ENCODE measurements around the gene GIMAP8.

GIMAP8 gene

DNA sequence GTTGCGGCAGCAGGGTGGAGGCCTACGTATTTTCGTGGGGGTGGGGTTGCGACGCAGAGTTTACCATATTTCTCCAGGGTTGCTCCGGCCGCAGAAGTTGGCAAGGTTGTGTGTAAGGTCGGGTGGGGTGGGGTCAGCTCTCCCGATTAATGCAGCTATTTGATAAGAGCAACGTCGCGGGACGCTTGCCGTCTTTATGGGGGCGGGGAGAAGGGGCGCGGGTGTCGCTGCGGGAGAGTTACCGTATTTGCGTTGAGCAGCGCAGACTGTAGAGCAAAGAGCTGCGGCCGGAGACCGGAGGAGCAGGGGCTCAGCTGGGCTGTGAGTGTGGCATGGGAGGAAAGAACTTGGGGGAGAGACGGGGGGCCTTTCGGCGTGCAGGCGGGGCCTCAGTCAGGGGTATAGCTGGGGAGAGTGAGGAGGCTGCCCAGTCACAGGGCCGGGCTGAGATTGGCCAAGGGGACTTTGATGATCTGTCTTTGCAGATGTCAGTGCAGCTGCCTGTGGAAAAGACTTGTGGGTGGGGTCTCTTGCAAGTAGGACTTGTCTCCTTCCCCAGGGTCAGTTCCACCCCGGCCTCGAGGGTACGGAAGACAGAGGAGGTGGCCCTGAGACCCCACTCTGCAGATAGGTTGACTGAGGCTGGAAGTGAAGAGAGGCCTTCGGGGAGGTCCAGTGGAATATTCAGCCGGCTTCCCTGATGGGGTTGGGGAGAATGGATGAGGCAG, 44.7 kb upstream of the GIMAP8 start:
- Histone ChIP-seq H3K9ac (peak overlapping the region; percentile 97), H4K20me1 (ENCODE audit: insufficient read depth) (no peaks in the 10 kb centered on the region), H2AFZ (ENCODE audit: low read depth) (peak overlapping the region; percentile 45; the same call in 1 of the 2 replicates), H3K27ac (peak overlapping the region; percentile 93), H3K4me2 (peak overlapping the region; percentile 93), H3K79me2 (ENCODE audit: insufficient read depth, low read depth) (peaks cover 57% of the 10 kb centered on the region), H3K36me3 (ENCODE audit: insufficient read depth) (peaks cover 7% of the 10 kb centered on the region; the same call in 1 of the 2 replicates), H3K27me3 (ENCODE audit: insufficient read depth, low read depth) (no peaks in the 10 kb centered on the region), H3K4me1 (ENCODE audit: low read depth, poor library complexity, severe bottlenecking) (peaks cover 75% of the 10 kb centered on the region), H3K4me3 (IDR thresholded peaks at IDR 0.05; ENCODE audit: insufficient read depth, low read depth, low read length) (peak overlapping the region; percentile 55)
- TF ChIP-seq, protein P1, sequence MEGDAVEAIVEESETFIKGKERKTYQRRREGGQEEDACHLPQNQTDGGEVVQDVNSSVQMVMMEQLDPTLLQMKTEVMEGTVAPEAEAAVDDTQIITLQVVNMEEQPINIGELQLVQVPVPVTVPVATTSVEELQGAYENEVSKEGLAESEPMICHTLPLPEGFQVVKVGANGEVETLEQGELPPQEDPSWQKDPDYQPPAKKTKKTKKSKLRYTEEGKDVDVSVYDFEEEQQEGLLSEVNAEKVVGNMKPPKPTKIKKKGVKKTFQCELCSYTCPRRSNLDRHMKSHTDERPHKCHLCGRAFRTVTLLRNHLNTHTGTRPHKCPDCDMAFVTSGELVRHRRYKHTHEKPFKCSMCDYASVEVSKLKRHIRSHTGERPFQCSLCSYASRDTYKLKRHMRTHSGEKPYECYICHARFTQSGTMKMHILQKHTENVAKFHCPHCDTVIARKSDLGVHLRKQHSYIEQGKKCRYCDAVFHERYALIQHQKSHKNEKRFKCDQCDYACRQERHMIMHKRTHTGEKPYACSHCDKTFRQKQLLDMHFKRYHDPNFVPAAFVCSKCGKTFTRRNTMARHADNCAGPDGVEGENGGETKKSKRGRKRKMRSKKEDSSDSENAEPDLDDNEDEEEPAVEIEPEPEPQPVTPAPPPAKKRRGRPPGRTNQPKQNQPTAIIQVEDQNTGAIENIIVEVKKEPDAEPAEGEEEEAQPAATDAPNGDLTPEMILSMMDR (conservative IDR thresholded peaks at IDR 0.05; ENCODE audit: low read depth, low read length), result peak; percentile 40; the same call in 1 of the 2 replicates

DNA sequence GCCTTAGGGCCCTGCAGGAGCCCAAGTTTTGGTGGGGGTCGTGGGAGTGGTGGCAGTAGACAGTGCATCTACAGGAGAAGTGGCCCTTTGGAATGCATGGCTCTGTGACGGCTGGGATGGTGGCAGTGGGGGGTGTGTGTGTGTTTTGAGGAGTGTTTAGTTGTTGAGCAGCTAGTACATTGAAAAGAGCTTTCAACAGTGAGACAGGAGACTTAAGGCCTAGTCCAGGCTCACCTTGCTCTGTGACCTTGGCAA, 44.2 kb upstream of the GIMAP8 start:
- peak overlapping the region; percentile 97 for H3K9ac ChIP-seq
- peak overlapping the region; percentile 55 for H3K4me3 ChIP-seq (IDR thresholded peaks at IDR 0.05; ENCODE audit: insufficient read depth, low read depth, low read length)
- H3K36me3 ChIP-seq (ENCODE audit: insufficient read depth), result peaks cover 7% of the 10 kb centered on the region; the same call in 1 of the 2 replicates
- no peaks in the 10 kb centered on the region for H4K20me1 ChIP-seq (ENCODE audit: insufficient read depth)
- H3K79me2 ChIP-seq (ENCODE audit: insufficient read depth, low read depth), result peaks cover 57% of the 10 kb centered on the region
- no peaks in the 10 kb centered on the region for H3K27me3 ChIP-seq (ENCODE audit: insufficient read depth, low read depth)
- peaks cover 74% of the 10 kb centered on the region for H3K4me1 ChIP-seq (ENCODE audit: low read depth, poor library complexity, severe bottlenecking)
- H3K4me2 ChIP-seq, result peak overlapping the region; percentile 93
- no peak overlapping the region; the same call in 1 of the 2 replicates for H2AFZ ChIP-seq (ENCODE audit: low read depth)
- TF ChIP-seq, protein P1 (conservative IDR thresholded peaks at IDR 0.05; ENCODE audit: low read depth, low read length), result no peak
- H3K27ac ChIP-seq, result peak overlapping the region; percentile 93

DNA sequence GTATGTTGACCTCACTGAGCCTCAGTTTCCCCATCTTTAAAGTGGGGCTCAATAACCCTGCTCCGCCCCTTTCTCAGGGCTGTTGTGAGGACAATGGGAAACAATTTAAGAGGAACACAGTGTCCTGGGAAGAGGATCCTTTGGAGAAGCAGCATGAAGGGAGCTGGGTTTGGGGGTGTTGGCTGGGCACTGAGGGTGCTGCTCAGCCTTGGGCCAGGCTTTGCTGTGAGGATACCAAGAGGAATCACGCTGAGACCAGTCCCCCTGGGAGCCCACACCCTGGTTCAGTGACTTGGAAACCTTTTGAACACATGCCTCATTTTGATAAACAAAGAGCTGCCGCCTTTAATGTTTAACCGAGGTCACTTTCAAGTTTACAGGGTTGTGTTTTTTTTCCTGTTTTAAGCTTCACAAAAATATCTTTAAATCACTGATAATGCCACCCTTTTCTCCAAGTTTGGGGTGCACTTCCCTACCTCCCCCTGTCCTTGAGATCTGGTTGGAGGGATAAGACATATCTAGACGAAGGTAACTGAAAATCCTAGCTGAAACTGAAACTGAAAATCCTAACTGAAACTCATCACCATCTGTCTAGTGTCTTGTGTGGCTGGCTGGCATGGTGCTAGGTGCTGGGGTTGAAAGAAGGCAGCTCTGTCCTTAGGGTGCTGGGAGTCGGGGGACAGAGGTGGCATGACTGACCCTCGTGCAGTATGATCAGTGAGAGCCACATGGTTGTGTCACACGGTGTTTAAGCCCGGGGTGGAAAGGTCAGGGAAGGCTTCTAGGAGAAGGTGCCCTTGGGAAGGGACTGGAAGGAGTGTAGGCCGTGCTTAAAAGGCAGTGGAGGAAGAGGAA, 43.6 kb upstream of the GIMAP8 start:
- H3K79me2 ChIP-seq (ENCODE audit: insufficient read depth, low read depth), result peaks cover 57% of the 10 kb centered on the region
- H4K20me1 ChIP-seq (ENCODE audit: insufficient read depth), result no peaks in the 10 kb centered on the region
- peak overlapping the region; percentile 93 for H3K27ac ChIP-seq
- peaks cover 7% of the 10 kb centered on the region; the same call in 1 of the 2 replicates for H3K36me3 ChIP-seq (ENCODE audit: insufficient read depth)
- peak overlapping the region; percentile 55 for H3K4me3 ChIP-seq (IDR thresholded peaks at IDR 0.05; ENCODE audit: insufficient read depth, low read depth, low read length)
- peaks cover 68% of the 10 kb centered on the region for H3K4me1 ChIP-seq (ENCODE audit: low read depth, poor library complexity, severe bottlenecking)
- no peaks in the 10 kb centered on the region for H3K27me3 ChIP-seq (ENCODE audit: insufficient read depth, low read depth)
- TF ChIP-seq, protein P1 (conservative IDR thresholded peaks at IDR 0.05; ENCODE audit: low read depth, low read length), result no peak; the same call in 1 of the 2 replicates
- no peak overlapping the region for H2AFZ ChIP-seq (ENCODE audit: low read depth)
- peak overlapping the region; percentile 93 for H3K4me2 ChIP-seq
- peak overlapping the region; percentile 97 for H3K9ac ChIP-seq

DNA sequence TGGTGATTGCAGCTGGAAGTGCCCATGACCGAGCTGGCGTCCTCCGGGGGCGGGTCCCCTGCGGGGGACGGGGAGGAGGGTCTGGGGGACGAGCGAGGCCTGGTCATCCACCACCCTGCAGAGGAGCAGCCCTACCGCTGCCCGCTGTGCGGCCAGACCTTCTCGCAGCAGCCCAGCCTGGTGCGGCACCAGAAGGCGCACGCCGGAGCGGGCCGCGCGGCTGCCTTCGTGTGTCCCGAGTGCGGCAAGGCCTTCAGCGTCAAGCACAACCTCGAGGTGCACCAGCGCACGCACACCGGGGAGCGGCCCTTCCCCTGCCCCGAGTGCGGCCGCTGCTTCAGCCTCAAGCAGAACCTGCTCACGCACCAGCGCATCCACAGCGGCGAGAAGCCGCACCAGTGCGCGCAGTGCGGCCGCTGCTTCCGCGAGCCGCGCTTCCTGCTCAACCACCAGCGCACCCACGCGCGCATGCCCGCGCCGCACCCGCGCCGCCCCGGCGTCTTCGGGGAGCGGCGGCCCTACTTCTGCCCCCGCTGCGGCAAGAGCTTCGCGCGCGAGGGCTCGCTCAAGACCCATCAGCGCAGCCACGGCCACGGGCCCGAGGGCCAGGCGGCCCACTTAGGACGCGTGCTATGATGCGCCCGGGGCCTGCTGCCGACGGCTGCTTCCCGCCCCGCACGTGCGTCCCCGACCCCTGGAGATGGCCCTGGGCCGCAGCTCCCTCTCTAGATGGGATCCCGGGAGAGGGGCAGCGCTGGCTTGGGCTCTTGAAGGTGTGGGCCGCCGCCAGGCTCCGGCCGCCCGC, 42.6 kb upstream of the GIMAP8 start:
- TF ChIP-seq, protein P1 (conservative IDR thresholded peaks at IDR 0.05; ENCODE audit: low read depth, low read length), result no peak
- peaks cover 57% of the 10 kb centered on the region for H3K79me2 ChIP-seq (ENCODE audit: insufficient read depth, low read depth)
- peak overlapping the region; percentile 93 for H3K4me2 ChIP-seq
- no peak overlapping the region for H3K4me3 ChIP-seq (IDR thresholded peaks at IDR 0.05; ENCODE audit: insufficient read depth, low read depth, low read length)
- peaks cover 7% of the 10 kb centered on the region; the same call in 1 of the 2 replicates for H3K36me3 ChIP-seq (ENCODE audit: insufficient read depth)
- peak overlapping the region; percentile 93 for H3K27ac ChIP-seq
- no peaks in the 10 kb centered on the region for H4K20me1 ChIP-seq (ENCODE audit: insufficient read depth)
- H3K27me3 ChIP-seq (ENCODE audit: insufficient read depth, low read depth), result no peaks in the 10 kb centered on the region
- H3K9ac ChIP-seq, result peak overlapping the region; percentile 97; the same call in 1 of the 2 replicates
- H3K4me1 ChIP-seq (ENCODE audit: low read depth, poor library complexity, severe bottlenecking), result peaks cover 60% of the 10 kb centered on the region
- no peak overlapping the region for H2AFZ ChIP-seq (ENCODE audit: low read depth)

Data from KMS-11 (cell line).